Tongue (tissue), 2 donors: ENCODE results near the gene UBL5. TPM values are rescaled to one million over a fixed set of nuclear protein-coding genes. Genes with fewer than 3 reads are reported as not detected.

ENCODE experiments used
- DNase-seq: peaks from one replicate; pipeline ENCODE4 v3.0.0-alpha.2; 2015
- total RNA-seq: library from RNA; depleted of rRNA; stranded (reverse); fragments of >200 nt; gene quantifications from one replicate; pipeline ENCODE4 v1.2.3, GENCODE V29; 2014

The UBL5 gene
- total RNA-seq, 1 donor from 2014 or later, result 139 TPM

DNA sequence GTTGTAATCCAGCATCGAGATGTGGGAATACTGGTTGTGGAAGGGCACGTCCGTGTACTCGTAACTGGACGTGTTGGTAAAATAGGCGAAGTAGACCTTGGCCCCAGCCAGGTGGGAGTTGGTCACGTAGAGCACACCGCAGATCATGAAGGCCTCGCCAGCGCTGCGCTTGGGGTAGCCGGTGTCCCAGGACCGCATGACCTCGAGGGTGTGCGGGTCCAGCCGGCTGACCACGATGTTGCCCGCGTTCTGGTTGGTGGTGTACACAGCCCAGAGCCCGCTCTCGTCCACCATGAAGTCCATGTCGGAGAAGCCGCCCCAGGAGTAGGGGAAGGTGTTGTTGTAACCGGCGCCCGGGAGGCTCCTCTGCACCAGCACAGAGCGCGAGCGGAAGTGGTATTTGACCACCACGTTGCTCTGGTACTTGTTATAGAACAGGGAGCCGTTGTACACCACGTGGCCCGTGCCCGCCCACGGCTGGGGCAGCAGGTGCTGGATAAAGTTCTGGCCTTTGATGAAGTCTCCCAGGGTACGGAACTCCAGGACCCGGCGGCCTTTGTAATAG lies 26.6 kb downstream of the UBL5 start:
- DNase-seq, result no peak

DNA sequence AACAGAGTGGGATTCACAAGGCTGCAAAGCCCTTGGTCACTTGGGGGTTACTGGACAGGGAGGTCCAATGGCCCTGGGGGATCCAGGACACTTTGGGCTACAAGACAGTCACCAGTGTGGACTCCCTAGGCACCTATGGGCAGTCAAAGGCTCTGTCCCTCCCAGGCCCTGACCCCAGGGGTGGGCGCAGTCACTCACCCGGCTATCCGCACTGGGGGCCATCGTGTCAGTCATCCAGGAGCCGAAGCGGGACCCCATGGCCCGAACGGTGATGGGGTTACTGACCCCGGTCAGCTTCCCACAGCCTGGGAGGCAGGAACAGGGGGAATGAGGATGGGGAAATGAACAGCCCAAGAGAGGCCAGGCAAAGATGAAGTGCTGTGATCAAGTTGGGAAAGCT lies 28.9 kb downstream of the UBL5 start:
- DNase-seq, result no peak

DNA sequence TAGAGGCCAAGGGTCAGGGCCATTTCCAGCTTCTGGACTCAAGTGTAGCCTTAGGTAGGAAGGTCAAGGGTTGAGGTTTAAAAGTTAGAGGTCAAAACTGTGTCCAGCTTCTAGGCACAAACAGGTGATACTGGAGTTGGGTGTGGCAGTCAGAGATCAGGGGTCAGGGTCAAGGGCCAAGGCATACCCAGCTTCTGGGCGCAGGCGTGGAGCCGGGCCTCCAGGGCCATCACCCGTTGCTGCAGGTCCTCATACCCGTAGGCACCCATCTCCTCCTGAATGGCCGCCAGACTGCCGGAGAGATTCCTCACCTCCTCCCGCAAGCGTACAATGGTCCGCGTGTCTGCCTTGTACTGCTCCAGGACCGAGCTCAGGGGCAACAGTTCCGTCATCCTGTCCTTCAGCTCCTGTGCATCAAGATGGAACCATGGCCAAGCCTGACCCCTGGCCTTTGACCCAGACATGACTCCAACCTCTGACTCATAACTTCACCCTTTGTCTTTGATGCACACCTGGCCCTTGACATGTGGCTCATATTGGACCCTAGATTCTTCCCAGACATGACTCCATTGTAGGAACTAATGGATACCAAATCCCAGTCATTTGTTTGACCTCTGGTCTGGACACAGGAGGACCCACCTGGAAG lies 29.5 kb downstream of the UBL5 start:
- DNase-seq, result no peak

DNA sequence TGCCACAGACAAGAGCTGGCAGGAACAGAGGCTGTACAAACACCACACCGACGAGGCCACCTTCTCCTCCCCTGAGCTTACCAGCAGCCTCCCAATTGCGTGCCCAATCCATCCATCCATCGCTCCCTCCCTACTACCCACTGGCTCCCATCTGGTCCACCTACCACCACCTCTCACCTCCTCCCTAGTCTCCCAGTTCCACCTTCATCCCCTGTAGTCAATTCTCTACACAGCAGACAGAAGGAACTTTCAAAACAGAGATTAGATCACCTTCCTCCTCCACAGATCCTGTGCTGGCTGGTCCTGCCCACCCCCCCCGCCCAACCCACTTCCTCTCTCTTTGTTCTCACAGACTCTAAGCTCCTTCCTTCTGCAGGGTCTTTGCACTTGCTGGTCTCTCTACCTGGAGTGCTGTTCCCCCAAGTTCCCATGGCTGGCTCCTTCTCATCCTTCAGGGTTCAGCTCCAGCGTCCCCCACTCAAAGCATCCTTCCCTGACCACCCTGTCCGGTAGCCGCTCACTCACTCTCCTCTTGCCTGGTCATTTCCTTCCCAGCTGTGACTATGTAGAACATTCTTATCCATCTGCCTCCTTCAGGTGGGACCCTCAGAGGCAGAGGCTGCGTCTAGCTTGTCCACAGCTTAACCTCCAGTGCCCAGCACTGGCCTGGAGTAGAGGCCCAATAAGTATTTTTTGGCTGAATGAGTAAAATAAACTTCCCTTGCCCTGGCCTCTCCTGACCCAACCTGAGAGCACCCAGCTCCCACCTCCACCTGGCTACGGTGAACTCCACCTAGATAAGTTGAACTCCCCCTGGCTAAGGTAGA lies 30.4 kb downstream of the UBL5 start:
- DNase-seq, result no peak

DNA sequence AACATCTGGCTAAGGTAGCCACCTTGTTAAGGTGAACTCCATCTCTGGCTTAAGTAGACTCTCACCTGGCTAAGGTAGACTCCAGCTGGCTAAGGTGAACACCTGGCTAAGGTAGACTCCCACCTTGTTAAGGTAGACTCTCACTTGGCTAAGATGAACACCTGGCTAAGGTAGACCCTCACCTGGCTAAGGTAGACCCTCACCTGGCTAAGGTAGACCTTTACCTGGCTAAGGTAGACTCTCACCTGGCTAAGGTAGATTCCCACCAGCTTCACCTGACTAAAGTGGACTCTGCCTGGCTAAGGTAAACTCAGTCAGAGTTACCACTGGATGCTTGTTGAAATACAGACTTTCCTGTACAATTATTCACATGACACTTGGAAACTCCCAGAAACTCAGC lies 31.0 kb downstream of the UBL5 start:
- DNase-seq, result no peak

DNA sequence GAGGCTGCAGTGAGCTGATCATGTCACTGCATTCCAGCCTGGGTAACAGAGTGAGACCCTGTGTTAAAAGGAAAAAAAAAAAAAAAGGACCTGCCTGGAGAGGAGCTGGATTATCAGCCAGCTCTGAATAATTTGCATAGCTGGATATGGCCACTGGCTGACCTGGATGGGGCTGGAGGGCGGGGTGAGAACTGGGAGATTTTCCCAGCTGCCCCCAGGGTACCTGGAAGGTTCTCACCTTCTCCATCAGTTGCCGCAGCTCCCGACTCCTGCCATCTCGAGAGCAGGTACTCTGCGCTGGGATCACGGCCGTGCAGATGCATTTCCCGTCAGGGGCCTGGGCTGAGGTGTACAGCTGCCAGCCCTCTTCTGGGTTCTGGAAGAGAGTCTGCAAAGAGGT lies 32.7 kb downstream of the UBL5 start:
- DNase-seq, result no peak

DNA sequence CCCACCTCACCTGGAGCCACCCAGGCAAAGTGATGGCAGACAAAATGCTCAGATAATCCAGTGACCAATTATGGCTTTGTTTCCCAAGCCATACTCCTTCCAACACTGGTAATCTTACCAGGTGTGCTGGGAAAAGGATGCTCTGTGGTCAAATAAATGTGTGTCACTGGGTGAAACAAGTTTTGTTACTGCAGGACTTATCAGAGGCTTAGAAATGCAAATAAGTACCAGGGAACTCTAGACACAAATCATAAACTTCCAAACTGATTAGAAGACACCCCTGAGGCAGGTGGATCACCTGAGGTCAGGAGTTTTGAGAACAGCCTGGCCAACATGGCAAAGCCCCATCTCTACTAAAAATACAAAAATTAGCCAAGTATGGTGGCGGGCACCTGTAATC lies 33.8 kb downstream of the UBL5 start:
- no peak for DNase-seq

DNA sequence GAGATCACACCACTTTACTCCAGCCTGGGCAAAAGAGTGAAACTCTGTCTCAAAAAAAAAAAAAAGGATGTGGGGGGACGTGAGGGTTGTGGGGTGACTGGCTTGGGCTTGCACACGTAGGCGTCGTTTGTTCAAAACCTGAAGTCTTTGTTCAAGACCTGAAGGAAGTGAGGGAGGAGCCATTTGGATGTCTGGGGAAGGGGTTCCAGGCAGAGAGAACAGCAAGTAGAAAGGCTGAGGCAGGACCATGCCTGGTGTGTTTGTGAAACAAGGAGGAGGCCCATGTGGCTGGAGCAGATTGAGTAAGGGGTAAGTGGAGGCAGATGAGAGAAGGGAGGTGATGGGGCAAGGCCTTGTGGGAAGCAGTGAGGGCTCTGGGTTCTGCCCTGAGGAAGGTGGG lies 35.2 kb downstream of the UBL5 start:
- no peak for DNase-seq

DNA sequence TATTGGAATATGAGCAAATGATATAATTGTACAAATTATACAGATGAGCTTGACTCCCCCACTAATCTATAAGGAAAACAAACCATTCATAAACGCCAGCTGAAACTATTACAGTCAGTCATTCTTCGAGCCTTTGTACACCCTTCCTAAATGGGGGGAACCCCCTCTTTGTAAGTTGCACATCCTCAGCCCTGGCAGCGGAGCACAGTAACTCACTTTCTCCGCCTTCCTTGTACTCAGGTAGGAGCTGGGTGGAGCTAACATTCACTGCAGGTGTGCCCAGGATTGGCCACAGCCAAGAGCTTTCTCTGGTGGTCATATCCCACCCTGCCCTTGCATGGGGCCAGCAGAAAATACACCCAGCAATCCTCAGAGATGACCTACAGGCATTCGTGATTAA lies 36.0 kb downstream of the UBL5 start:
- no peak for DNase-seq

DNA sequence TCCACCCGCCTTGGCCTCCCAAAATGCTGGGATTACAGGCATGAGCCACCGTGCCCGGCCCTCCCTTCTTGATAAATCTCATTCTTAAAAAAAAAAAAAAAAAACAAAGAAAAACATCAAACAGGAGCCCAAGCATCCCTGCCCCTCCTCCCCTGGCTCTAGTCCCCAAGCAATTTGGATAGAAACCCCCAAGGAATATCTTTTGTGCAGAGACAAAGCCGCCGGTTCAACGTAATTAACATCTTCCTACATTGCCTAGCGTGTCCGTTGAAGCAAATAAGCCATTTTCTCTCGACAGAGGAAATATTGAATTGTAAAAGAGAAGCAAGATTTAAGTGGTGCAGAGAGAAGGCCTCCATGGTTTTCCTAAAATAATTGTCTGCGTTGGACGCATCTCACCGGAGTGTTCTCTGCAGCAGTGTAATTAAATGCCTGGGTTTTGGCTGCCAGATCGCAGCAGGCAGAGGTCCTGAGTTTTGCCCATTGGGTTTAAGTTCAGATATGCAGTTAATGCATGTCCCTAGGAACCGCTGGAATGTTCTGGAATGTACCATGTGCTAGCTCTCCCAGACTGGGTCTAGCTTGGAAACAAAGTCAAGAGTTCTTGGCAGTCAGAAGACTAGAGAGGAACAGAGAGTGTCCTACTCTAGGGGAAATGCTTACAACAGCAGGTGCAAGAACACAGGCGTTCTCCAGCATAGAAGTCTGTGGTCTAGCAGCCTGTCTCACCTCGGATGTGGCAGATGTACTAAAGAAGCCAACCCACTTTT lies 38.2 kb downstream of the UBL5 start:
- no peak for DNase-seq

DNA sequence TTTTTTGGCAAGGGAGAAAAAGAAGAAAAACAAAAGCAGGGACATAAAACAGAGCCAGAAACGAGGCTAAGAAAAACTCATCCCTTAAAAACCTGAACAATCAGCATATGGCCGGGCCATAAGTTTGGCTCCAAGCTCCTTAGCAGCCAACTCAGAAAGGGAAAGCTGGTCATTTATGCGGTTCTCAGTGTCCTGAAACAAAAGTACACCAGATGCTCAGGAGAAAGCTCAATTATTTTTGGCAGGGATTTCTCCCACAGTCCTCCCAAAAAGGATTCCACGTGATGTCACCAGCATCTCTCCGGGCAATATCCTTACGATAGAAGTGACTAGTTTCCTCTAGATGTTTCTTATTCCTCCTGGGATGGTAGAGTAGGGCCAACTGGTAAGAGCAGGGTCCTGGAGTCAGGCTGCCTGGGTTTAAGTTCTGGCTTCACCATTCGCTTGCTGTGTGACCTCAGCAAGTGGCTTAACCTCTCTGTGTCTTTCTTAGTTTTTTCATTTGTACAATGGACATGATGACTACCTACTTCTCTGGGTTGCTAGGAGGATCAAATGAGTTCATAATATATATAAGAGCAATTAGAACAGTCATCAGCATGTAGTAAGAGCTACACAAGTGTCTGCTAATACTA lies 41.4 kb downstream of the UBL5 start:
- DNase-seq, result peak; percentile 35

DNA sequence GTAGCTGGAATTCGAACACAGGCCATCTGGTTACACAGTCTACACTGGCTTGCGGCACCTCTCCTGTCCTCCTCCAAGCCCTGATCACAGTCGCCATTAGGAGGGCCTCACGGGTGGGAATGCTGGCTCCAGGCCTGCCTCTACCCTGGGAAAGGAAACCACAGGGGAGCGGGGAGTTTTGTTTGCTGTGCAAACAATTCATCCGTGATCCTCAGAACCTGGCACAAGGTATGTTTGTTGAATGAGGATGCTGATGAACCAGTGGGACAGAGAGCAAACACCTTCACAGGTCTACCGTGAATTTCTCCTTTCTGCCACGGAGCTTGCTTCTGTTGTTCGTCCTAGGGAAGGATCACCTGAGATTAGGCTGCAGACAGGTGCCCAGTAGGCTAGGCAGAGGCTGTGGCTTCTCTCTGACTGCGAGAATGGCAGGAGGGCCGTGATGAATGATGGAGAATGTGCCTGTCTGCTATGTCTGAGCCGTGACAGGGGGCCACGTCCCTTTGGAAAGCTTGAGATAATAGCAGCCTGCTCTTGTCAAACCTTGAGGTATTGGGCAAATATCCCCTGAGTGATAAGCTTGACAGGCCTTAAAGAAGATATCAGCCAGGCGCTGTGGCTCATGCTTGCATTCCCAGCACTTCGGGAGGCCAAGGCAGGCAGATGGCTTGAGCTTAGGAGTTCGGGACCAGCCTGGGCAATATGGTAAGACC lies 44.1 kb downstream of the UBL5 start:
- DNase-seq, result no peak

DNA sequence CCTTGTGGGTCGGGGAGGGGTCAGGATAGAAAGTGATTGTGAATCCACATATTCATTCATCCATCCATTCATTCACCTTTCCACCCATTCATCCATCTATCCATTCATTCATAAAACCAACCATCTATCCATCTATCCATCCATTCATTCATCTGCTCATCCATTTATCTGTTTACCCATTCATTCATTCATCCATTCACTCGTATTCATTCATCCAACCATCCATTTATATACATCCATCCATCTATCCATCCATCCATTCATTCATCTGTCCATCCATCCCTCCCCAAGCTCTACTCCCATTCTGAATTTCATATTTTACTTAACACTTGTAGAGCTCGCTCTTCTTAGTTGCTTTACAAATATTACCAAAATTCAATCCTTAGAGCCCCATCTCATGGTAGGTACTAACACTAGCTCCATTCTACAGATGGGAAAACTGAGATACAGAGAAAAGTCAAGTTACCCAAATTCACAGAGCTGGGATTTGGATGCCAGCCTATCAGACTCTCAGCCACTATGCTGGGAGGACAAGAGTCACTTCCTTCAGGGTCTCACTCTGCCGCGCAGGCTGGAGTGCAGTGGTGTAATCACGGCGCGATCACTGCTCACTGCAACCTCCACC lies 45.0 kb downstream of the UBL5 start:
- no peak for DNase-seq

DNA sequence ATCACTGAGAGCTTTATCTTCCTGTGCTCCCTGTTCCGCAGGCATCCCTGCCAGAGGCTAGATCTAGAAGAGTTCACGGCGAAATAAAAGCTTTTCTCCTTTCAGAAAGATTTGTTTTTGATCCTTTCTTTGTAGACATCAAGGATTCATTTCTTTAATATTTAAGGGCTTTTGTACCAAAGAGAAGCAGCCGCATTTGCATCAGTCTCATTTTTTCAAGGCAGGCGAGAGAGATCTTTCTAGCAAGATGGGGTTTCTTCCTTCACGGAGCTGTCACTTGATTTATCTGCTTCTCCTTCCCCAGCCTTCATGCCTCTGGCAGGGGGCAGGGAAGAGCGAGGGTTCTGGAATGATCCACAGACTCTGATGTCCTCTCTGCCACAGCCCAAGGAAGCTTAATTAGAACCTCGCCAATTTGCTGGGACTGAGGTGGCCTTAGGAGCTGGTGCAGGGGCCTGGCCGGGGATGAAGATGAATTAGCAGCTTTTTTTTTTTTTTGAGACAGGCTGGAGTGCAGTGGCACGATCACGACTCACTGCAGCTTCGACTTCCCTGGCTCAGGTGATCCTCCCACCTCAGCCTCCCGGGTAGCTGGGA lies 47.4 kb downstream of the UBL5 start:
- no peak for DNase-seq

DNA sequence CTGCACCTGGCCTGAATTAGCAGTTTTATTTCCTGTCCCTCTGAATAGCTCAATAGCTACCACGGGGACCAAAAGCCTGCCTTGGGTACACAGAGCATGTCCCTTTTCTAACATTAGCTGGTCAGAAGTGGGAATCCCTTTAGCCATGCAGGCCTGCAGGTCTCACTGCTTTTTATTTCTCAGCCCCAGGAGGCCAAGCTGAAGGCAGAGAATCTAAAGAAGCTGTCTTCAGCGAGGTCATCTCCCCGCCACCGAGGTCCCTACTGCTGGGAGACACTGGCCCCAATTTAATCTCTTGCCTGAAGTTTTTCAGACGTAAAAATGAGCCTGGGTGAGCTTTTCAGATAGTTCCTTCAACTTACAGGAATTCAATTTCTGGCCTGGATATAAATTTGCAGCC lies 48.1 kb downstream of the UBL5 start:
- no peak for DNase-seq

DNA sequence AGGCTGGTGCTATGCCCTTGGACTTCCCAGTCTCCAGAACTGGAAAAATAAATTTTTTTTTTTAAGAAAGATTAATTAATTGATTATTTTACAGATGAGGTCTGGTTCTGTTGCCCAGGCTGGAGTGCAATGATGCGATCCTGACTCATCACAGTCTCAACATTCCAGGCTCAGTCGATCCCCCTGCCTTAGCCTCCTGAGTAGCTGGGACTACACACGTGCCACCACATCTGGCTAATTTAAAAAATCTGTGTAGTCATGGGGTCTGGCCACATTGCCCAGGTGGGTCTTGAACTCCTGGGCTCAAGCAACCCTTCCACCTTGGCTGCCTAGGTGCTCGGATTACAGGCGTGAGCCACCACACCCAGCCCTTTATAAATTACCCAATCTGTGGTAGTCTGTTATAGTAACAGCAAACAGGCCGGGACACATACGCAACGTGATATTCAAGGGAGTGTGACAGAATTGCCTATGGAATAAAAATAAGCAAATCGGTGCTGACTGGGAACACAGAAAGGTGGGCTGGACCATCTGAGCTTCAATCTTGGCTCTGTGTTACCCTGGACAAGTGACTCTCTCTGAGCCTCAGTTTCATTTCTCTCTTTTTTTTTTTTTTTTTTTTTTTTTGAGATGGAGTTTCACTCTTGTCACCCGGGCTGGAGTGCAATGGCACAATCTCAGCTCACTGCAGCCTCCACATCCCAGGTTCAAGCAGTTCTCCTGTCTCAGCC lies 50.2 kb downstream of the UBL5 start:
- DNase-seq, result no peak

DNA sequence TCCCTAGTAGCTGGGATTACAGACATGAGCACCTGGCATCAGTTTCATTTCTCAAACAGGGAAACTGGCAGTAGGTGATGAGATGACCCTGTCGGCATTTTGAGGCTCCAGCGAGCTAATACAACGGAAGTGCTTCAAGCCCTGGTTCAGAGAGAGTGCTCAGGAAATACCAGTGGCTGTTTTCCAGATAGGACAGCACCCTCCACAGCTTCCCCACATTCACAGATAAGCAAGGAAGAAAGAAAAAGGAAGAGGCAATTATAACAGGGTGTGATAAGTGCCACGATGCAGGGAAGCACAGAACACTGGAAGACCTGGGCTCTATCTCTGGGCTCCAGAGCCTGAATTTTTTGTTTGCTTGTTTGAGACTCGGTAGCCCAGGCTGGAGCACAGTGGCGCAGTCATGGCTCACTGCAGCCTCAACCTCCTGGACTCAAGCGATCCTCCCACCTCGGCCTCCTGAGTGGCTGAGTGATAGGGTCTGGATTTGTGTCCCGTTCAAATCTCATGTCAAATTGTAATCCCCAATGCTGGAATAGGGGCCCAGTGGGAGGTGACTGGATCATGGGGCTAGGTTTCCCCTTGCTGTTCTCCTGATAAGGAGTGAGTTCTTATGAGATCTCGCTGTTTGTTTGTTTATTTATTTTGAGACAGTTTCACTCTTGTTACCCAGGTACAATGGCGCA lies 50.9 kb downstream of the UBL5 start:
- no peak for DNase-seq
